ENCODE data around the gene DPCD. TPM values are rescaled to one million over a fixed set of nuclear protein-coding genes. Genes with fewer than 3 reads are reported as not detected.

The DPCD gene
- 7.2 TPM for total RNA-seq
- long read RNA-seq, partial matches to known transcripts = 1 of 7 reads
- long read RNA-seq, other reads (novel, unspliced or antisense) = 2 of 7 reads

- H3K36me3 ChIP-seq = peaks cover 27% of the 10 kb centered on the region
- peak within 1 kb of the TSS; percentile 99 for H3K4me3 ChIP-seq
- DNase-seq (peak; percentile 98), ATAC-seq (peak; percentile 97)
- peaks cover 12% of the 10 kb centered on the region for H3K4me1 ChIP-seq
- intact Hi-C loops (cut with DNase I) = no loop called here
- H3K27ac ChIP-seq = peak within 1 kb of the TSS; percentile 83
- H3K27me3 ChIP-seq = no peaks in the 10 kb centered on the region
- TF ChIP-seq CTCF (IDR thresholded peaks at IDR 0.05) = no peak
- H3K9me3 ChIP-seq = no peaks in the 10 kb centered on the region
Observed at GRCh38 chr10:101587725-101588653, at the start of gene DPCD, which contains the start of gene POLL. Gene DPCD (plus strand): TSS chr10:101588321. CDS start chr10:101588337, 16 bp downstream. Gene POLL (minus strand): TSS chr10:101588257. CDS start chr10:101587360, 897 bp downstream.

GRCh38 chr10:101538446-101538845, 49.7 kb upstream of the DPCD start:
- H3K36me3 ChIP-seq = peaks cover 3% of the 10 kb centered on the region
- DNase-seq (no peak), ATAC-seq (no peak)
- intact Hi-C loops (cut with DNase I) = no loop called here
- no peaks in the 10 kb centered on the region for H3K4me1 ChIP-seq
- no peaks in the 10 kb centered on the region for H3K27me3 ChIP-seq
- no peak overlapping the region for H3K27ac ChIP-seq
- H3K4me3 ChIP-seq = no peak overlapping the region
- TF ChIP-seq CTCF (IDR thresholded peaks at IDR 0.05) = no peak
- no peaks in the 10 kb centered on the region for H3K9me3 ChIP-seq

GRCh38 chr10:101545898-101546297, 42.2 kb upstream of the DPCD start:
- ATAC-seq (no peak), DNase-seq (no peak)
- Histone ChIP-seq H3K9me3 (no peaks in the 10 kb centered on the region), H3K27ac (no peak overlapping the region), H3K27me3 (no peaks in the 10 kb centered on the region), H3K4me1 (no peaks in the 10 kb centered on the region), H3K4me3 (no peak overlapping the region), H3K36me3 (peaks cover 3% of the 10 kb centered on the region)
- intact Hi-C loops (cut with DNase I) = no loop called here
- no peak for TF ChIP-seq CTCF (IDR thresholded peaks at IDR 0.05)

- no peak for DNase-seq
- TF ChIP-seq CTCF (IDR thresholded peaks at IDR 0.05) = no peak
- Histone ChIP-seq H3K27ac (no peak overlapping the region), H3K4me3 (no peak overlapping the region), H3K36me3 (peaks cover 8% of the 10 kb centered on the region), H3K27me3 (no peaks in the 10 kb centered on the region), H3K9me3 (no peaks in the 10 kb centered on the region), H3K4me1 (no peaks in the 10 kb centered on the region)
- no peak for ATAC-seq
- intact Hi-C loops (cut with DNase I) = no loop called here
Observed at GRCh38 chr10:101550965-101551364, 37.2 kb upstream of the DPCD start.

GRCh38 chr10:101552442-101552841, 35.7 kb upstream of the DPCD start:
- no peak for ATAC-seq
- no peaks in the 10 kb centered on the region for H3K4me1 ChIP-seq
- H3K9me3 ChIP-seq = no peaks in the 10 kb centered on the region
- no peak overlapping the region for H3K27ac ChIP-seq
- no peak for TF ChIP-seq CTCF (IDR thresholded peaks at IDR 0.05)
- DNase-seq = no peak
- H3K36me3 ChIP-seq = peaks cover 8% of the 10 kb centered on the region
- no peak overlapping the region for H3K4me3 ChIP-seq
- H3K27me3 ChIP-seq = no peaks in the 10 kb centered on the region
- intact Hi-C loops (cut with DNase I) = no loop called here
